A172 (cell line): ENCODE data around the gene DIP2B. TPM values are rescaled to one million over a fixed set of nuclear protein-coding genes. Genes with fewer than 3 reads are reported as not detected.

Experiments
- DNase-seq: peaks from one replicate; pipeline ENCODE4 v3.0.0-alpha.2; 2015; ENCODE audit warnings: low spot score
- total RNA-seq: library from RNA; depleted of rRNA; stranded (reverse); fragments of >200 nt; shearing (Covaris generic); gene quantifications from 2 replicates; pipeline ENCODE4 v1.2.3, GENCODE V29; 2014

DIP2B gene
- total RNA-seq, 1 experiment from 2014 or later, result 25.0 TPM

GRCh38 chr12:50547742-50548141 lies 43.0 kb downstream of the DIP2B start:
- no peak for DNase-seq

- DNase-seq, result no peak
These were observed 45.1 kb downstream of the DIP2B start for GRCh38 chr12:50549885-50550284.

GRCh38 chr12:50550530-50551223 lies 45.9 kb downstream of the DIP2B start:
- no peak for DNase-seq

GRCh38 chr12:50551866-50552265 lies 47.1 kb downstream of the DIP2B start:
- no peak for DNase-seq

- no peak for DNase-seq
These were observed 49.9 kb downstream of the DIP2B start for GRCh38 chr12:50554651-50555050.

- no peak for DNase-seq
These were observed 50.7 kb downstream of the DIP2B start for GRCh38 chr12:50555471-50555885.

- no peak for DNase-seq
These were observed 51.5 kb downstream of the DIP2B start for GRCh38 chr12:50556273-50556672.

GRCh38 chr12:50556796-50557195 lies 52.0 kb downstream of the DIP2B start:
- peak; percentile 79 for DNase-seq

GRCh38 chr12:50557421-50557820 lies 52.6 kb downstream of the DIP2B start:
- no peak for DNase-seq

- no peak for DNase-seq
These were observed 54.2 kb downstream of the DIP2B start for GRCh38 chr12:50558970-50559369.

- DNase-seq, result no peak
These were observed 58.0 kb downstream of the DIP2B start for GRCh38 chr12:50562520-50563433.

GRCh38 chr12:50563434-50563787 lies 58.6 kb downstream of the DIP2B start:
- DNase-seq, result no peak

GRCh38 chr12:50564237-50564947 lies 59.6 kb downstream of the DIP2B start:
- DNase-seq, result no peak

- DNase-seq, result no peak
These were observed 60.1 kb downstream of the DIP2B start for GRCh38 chr12:50564948-50565297.

- no peak for DNase-seq
These were observed 61.3 kb downstream of the DIP2B start for GRCh38 chr12:50566066-50566465.

- DNase-seq, result no peak
These were observed 63.1 kb downstream of the DIP2B start for GRCh38 chr12:50567926-50568325.

GRCh38 chr12:50568338-50569091 lies 63.7 kb downstream of the DIP2B start:
- no peak for DNase-seq

GRCh38 chr12:50569321-50569720 lies 64.5 kb downstream of the DIP2B start:
- DNase-seq, result no peak

GRCh38 chr12:50569876-50570275 lies 65.1 kb downstream of the DIP2B start:
- no peak for DNase-seq

- DNase-seq, result no peak
These were observed 67.0 kb downstream of the DIP2B start for GRCh38 chr12:50571786-50572185.

- no peak for DNase-seq
These were observed 67.5 kb downstream of the DIP2B start for GRCh38 chr12:50572287-50572686.

- DNase-seq, result no peak
These were observed 68.0 kb downstream of the DIP2B start for GRCh38 chr12:50572760-50573159.
